MM.1S (cell line): Measurements from ENCODE around the gene OR5D18.

Source experiments
- CTCF ChIP-seq: fragments of 300-600 bp; sonication (generic); IDR thresholded peaks from 2 replicates; pipeline ENCODE4 v1.5.1; 2016; ENCODE audit warnings: antibody characterized with exemption, low read length, mixed read lengths
- EZH2 ChIP-seq: fragments of 300-600 bp; sonication (generic); optimal IDR thresholded peaks from 2 replicates; pipeline ENCODE3; 2017; ENCODE audit warnings: low read depth, mild to moderate bottlenecking, antibody characterized with exemption, low read length, mixed read lengths
- EZH2phosphoT487 ChIP-seq: fragments of 300-600 bp; sonication (generic); IDR thresholded peaks from 2 replicates; pipeline ENCODE4 v1.6.1; 2018; ENCODE audit warnings: antibody characterized with exemption, low read length

DNA sequence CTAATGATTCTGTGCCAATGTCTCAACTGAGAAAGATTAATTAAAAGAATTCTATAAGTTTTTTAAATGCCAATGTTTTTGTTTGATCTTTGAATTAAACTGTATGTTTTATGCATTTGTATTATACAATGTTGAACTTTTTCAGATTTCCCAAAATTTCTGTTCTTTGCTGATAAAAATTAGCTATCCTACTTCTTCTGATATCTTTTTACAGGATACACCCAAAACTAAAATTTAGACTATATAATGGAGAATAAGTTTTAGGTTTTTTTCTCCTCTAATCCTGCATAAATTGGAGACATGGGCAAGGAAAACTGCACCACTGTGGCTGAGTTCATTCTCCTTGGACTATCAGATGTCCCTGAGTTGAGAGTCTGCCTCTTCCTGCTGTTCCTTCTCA, 7.5 kb downstream of the OR5D18 start, which contains the start of gene OR5L2:
- TF ChIP-seq CTCF: no peak
- no peak for TF ChIP-seq EZH2
- TF ChIP-seq EZH2phosphoT487: no peak
